Spleen (tissue), 11 donors: ENCODE results near the gene OR9Q1. TPM values are rescaled to one million over a fixed set of nuclear protein-coding genes. Genes with fewer than 3 reads are reported as not detected.
"Not testable (repeated sequence)": the region's sequence is repeated elsewhere in the genome, so short reads cannot be mapped to it uniquely, and the experiment has no call there.

Source experiments
- DNase-seq: peaks from one replicate; pipeline ENCODE4 v3.0.0-alpha.2; 2020
- H3K27ac ChIP-seq, 8 donors: fragments of 200-600 bp; sonication (generic) in 7 of 8; 1 replicate in 4 of 8; 2 replicates in 4 of 8; pipeline versions ENCODE4 v1.5.0 to v1.8.0; 2016 to 2021; ENCODE audit warnings: inconsistent platforms in 4 of 8, mild to moderate bottlenecking in 4 of 8, moderate library complexity in 1 of 8
- H3K27me3 ChIP-seq, 7 donors: fragments of 200-600 bp; sonication (generic) in 6 of 7; replicated peaks in 1 of 7; 1 replicate in 4 of 7; 2 replicates in 3 of 7; pipeline versions ENCODE4 v1.5.0 to v1.8.0; 2016 to 2021; ENCODE audit warnings: inconsistent platforms in 3 of 7, mild to moderate bottlenecking in 1 of 7
- H3K36me3 ChIP-seq, 6 donors: fragments of 200-600 bp; sonication (generic) in 5 of 6; 1 replicate in 4 of 6; 2 replicates in 2 of 6; pipeline versions ENCODE4 v1.5.0 to v1.8.0; 2016 to 2021; ENCODE audit warnings: inconsistent platforms in 2 of 6
- H3K4me1 ChIP-seq, 6 donors: fragments of 200-600 bp; sonication (generic) in 5 of 6; 1 replicate in 3 of 6; 2 replicates in 3 of 6; pipeline versions ENCODE4 v1.5.0 to v1.8.0; 2016 to 2021; ENCODE audit warnings: inconsistent platforms in 3 of 6
- H3K4me3 ChIP-seq, 8 donors: fragments of 200-600 bp; sonication (generic) in 7 of 8; 1 replicate in 4 of 8; 2 replicates in 4 of 8; pipeline versions ENCODE4 v1.5.0 to v1.8.0; 2016 to 2021; ENCODE audit warnings: inconsistent platforms in 4 of 8, mild to moderate bottlenecking in 4 of 8, moderate library complexity in 2 of 8
- H3K9me3 ChIP-seq, 8 donors: fragments of 200-600 bp; sonication (generic) in 7 of 8; 1 replicate in 4 of 8; 2 replicates in 4 of 8; pipeline versions ENCODE4 v1.5.0 to v1.8.0; 2016 to 2021; ENCODE audit warnings: inconsistent platforms in 4 of 8
- POLR2A ChIP-seq, 3 donors: fragments of 450-650 bp; IDR thresholded peaks; one replicate each; pipeline ENCODE4 v1.5.1; 2017; ENCODE audit warnings: antibody characterized with exemption in 3 of 3, mild to moderate bottlenecking in 1 of 3
- POLR2AphosphoS5 ChIP-seq, 3 donors: sonication (generic); formaldehyde crosslinking; IDR thresholded peaks; one replicate each; pipeline ENCODE4 v1.5.1; 2017; ENCODE audit warnings: antibody characterized with exemption in 3 of 3
- WGBS, 5 donors: extraction: QIAGEN DNeasy Blood & Tissue Kit in 3 of 5; methylation state at CpG; one replicate each; pipeline versions ENCODE4 v1.1.5 to v1.1.7; 2013 to 2018; 5-methylcytosine and 5-hydroxymethylcytosine counted together
- intact Hi-C: fragments of 100-400 bp; cut with DNase I; formaldehyde crosslinking; loops from one replicate; pipeline ENCODE4 v1.15.0; 2023; ENCODE audit warnings: low total_unique reads
- polyA plus RNA-seq, 3 donors: library from polyadenylated mRNA; stranded (reverse); fragments of 200-250 nt; gene quantifications; one replicate each; pipeline ENCODE4 v1.2.1, GENCODE V29; 2013
- total RNA-seq, 7 donors: library from RNA; depleted of rRNA in 3 of 7; stranded (reverse); fragments of >200 nt in 3 of 7; fragmentation: NEBNext Ultra II Directional in 4 of 7; extraction: Animal tissue kit (Norgen Biotek cat#: 25700) in 4 of 7; gene quantifications; one replicate each; pipeline versions ENCODE4 v1.1.0 to v1.2.1, GENCODE V29; 2016 to 2021
- TF ChIP-seq, protein P1 (sequence below), 11 experiments: fragments of 200-600 bp in 7 of 11; fragments of 450-650 bp in 4 of 11; sonication (generic) in 4 of 11; IDR thresholded peaks in 8 of 11; conservative IDR thresholded peaks in 3 of 11; 1 replicate in 7 of 11; 2 replicates in 4 of 11; pipeline versions ENCODE4 v1.4.0 to v1.8.0; 2016 to 2021; ENCODE audit warnings: antibody characterized with exemption in 11 of 11, inconsistent platforms in 4 of 11, mild to moderate bottlenecking in 1 of 11
- donor health status: healthy with polysubstance abuse.
- donor health status: DM: no; HTN: no; CAD: no; lungs with moderate emphysema.
- donor health status: DM: no; HTN: no; CAD: no.
- donor health status: Bipolar disorder and iron deficiency.
- donor health status: healthy.
- donor health status: DM: no; HTN: no; CAD: no.
- donor health status: DM: yes; HTN: yes; CAD: no.

The OR9Q1 gene
- total and polyA plus RNA-seq, 10 donors: not detected

DNA sequence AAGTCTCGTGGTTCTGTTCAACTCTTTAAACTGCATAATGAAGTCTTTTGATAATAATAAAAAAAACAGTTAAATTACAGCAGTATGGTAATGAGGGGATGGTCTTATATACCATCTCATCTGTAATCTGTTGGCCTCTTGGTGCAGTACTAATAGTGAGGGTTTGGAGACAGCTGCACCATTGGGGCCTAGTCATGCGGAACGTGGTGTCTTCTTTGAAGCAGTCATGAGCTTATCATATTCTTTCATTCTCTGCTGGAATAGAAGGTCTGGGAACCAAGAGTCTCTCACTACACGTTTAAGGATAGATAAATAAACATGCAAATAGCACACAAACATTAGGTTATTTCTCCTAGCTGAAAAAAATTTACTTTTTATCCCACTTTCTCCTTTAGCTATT lies 40.9 kb upstream of the OR9Q1 start:
- H3K9me3 ChIP-seq: peaks cover 0 to 11% (median 4%) of the 10 kb centered on the region in 8 donors
- intact Hi-C loops: no loop called here
- no peaks in the 10 kb centered on the region for H3K27me3 ChIP-seq
- H3K4me1 ChIP-seq: no peaks in the 10 kb centered on the region
- no peaks in the 10 kb centered on the region for H3K36me3 ChIP-seq
- no peak overlapping the region for H3K27ac ChIP-seq
- DNase-seq: no peak
- TF ChIP-seq POLR2A (IDR thresholded peaks at IDR 0.05) (no peak), POLR2AphosphoS5 (IDR thresholded peaks at IDR 0.05) (no peak)
- TF ChIP-seq, protein P1, sequence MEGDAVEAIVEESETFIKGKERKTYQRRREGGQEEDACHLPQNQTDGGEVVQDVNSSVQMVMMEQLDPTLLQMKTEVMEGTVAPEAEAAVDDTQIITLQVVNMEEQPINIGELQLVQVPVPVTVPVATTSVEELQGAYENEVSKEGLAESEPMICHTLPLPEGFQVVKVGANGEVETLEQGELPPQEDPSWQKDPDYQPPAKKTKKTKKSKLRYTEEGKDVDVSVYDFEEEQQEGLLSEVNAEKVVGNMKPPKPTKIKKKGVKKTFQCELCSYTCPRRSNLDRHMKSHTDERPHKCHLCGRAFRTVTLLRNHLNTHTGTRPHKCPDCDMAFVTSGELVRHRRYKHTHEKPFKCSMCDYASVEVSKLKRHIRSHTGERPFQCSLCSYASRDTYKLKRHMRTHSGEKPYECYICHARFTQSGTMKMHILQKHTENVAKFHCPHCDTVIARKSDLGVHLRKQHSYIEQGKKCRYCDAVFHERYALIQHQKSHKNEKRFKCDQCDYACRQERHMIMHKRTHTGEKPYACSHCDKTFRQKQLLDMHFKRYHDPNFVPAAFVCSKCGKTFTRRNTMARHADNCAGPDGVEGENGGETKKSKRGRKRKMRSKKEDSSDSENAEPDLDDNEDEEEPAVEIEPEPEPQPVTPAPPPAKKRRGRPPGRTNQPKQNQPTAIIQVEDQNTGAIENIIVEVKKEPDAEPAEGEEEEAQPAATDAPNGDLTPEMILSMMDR (IDR thresholded peaks at IDR 0.05 in 8 of 11, conservative IDR thresholded peaks at IDR 0.05 in 3 of 11): no peak
- WGBS, 5 donors: 63 to 81% (median 73%) methylated on average over 4 of the region's 4 CpGs
- no peak overlapping the region for H3K4me3 ChIP-seq

DNA sequence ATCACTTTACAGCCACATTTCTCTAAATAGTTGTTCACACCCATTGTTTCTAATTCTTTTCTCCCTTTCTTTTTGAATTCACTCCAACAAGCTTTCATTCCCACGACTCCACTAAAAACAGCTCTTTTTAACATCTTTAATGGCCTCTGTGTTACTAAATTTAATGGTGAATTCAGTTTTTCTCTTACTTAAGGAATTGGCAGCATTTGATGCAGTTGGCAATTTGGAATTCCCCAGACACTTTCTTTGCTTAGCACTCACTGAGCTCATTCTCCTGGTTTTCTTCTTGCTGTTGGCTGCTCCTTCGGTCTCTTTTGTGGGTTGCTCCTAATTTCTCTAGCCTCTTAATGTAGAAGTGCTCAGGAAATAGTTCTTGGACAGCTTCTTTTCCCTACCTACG lies 40.5 kb upstream of the OR9Q1 start:
- H3K4me1 ChIP-seq: no peaks in the 10 kb centered on the region
- H3K27ac ChIP-seq: no peak overlapping the region
- H3K36me3 ChIP-seq: no peaks in the 10 kb centered on the region
- 73 to 81% (median 76%) methylated on average over 3 of the region's 3 CpGs for WGBS, 5 donors
- TF ChIP-seq, protein P1 (IDR thresholded peaks at IDR 0.05 in 8 of 11, conservative IDR thresholded peaks at IDR 0.05 in 3 of 11): no peak
- TF ChIP-seq POLR2AphosphoS5 (IDR thresholded peaks at IDR 0.05) (no peak), POLR2A (IDR thresholded peaks at IDR 0.05) (no peak)
- peaks cover 0 to 15% (median 4%) of the 10 kb centered on the region in 8 donors for H3K9me3 ChIP-seq
- intact Hi-C loops: no loop called here
- no peak overlapping the region for H3K4me3 ChIP-seq
- DNase-seq: no peak
- no peaks in the 10 kb centered on the region for H3K27me3 ChIP-seq

DNA sequence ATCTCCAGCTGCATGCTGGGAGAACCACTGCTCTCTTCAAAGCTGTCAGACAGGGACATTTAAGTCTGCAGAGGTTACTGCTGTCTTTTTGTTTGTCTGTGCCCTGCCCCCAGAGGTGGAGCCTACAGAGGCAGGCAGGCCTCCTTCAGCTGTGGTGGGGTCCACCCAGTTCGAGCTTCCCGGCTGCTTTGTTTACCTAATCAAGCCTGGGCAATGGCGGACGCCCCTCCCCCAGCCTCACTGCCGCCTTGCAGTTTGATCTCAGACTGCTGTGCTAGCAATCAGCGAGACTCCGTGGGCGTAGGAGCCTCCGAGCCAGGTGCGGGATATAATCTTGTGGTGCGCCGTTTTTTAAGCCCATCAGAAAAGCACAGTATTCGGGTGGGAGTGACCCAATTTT lies 24.2 kb upstream of the OR9Q1 start:
- intact Hi-C loops, H3K9me3 ChIP-seq, H3K4me1 ChIP-seq, H3K36me3 ChIP-seq, H3K27ac ChIP-seq, DNase-seq, H3K4me3 ChIP-seq: not testable (repeated sequence)
- 77 to 94% (median 81%) methylated on average over 7 to 13 of the region's 13 CpGs for WGBS, 5 donors
- peaks cover 0 to 19% (median 0%) of the 10 kb centered on the region in 7 donors for H3K27me3 ChIP-seq

DNA sequence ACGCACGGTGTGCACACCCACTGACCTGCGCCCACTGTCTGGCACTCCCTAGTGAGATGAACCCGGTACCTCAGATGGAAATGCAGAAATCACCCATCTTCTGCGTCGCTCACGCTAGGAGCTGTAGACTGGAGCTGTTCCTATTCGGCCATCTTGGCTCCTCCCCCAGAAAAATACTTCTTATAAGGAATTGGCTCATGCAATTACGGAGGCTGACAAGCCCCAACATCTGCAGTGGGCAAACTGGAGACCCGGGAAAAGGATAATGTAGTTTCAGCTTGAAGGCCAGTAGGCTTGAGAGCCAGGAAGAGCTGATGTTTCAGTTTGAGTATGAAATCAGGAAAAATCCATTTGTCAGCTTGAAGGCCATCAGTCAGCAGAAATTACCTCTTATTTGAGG lies 23.7 kb upstream of the OR9Q1 start:
- 90 to 94% (median 92%) methylated on average over 10 of the region's 10 CpGs for WGBS, 5 donors
- H3K36me3 ChIP-seq, H3K4me1 ChIP-seq, intact Hi-C loops, H3K4me3 ChIP-seq, H3K9me3 ChIP-seq, DNase-seq, H3K27ac ChIP-seq: not testable (repeated sequence)
- peaks cover 0 to 19% (median 0%) of the 10 kb centered on the region in 7 donors for H3K27me3 ChIP-seq

DNA sequence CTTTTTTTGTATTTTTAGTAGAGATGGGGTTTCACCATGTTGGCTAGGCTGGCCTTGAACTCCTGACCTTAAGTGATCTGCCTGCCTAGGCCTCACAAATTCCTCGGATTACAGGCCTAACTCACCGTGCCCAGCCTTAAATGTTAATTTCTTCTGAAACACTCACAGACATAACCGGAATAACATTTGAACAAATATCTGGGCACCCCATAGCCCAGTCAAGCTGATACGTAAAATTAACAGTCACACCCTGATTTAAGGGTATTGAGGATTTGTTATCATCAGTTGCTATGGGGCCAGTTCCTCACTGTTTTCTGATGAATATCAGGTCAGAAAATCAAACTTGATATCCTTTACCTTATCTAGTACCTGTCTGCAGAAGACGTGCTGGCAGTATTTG lies 23.0 kb upstream of the OR9Q1 start:
- 64 to 76% (median 68%) methylated on average over 5 of the region's 5 CpGs for WGBS, 5 donors
- peaks cover 0 to 7% (median 0%) of the 10 kb centered on the region in 8 donors for H3K9me3 ChIP-seq
- intact Hi-C loops: no loop called here
- H3K36me3 ChIP-seq: no peaks in the 10 kb centered on the region
- H3K27me3 ChIP-seq: peaks cover 0 to 23% (median 0%) of the 10 kb centered on the region in 7 donors
- H3K27ac ChIP-seq: no peak overlapping the region
- no peak overlapping the region for H3K4me3 ChIP-seq
- TF ChIP-seq, protein P1 (IDR thresholded peaks at IDR 0.05 in 8 of 11, conservative IDR thresholded peaks at IDR 0.05 in 3 of 11): no peak
- TF ChIP-seq POLR2A (IDR thresholded peaks at IDR 0.05) (no peak), POLR2AphosphoS5 (IDR thresholded peaks at IDR 0.05) (no peak)
- H3K4me1 ChIP-seq: no peaks in the 10 kb centered on the region
- DNase-seq: no peak
